Stimulated activated CD8-positive, alpha-beta memory T cell treated with anti-CD3 and anti-CD28 coated beads, Interleukin-7, amount 100 ng/mL, for 4 hours (primary cell): ENCODE measurements around the gene OGA.
"Not testable (repeated sequence)": the region's sequence is repeated elsewhere in the genome, so short reads cannot be mapped to it uniquely, and the experiment has no call there.

ENCODE experiments used
- DNase-seq, 2 donors: peaks; one replicate each; pipeline ENCODE4 v3.0.0-alpha.2; 2020; ENCODE audit warnings: low read depth in 2 of 2

The OGA gene

DNA sequence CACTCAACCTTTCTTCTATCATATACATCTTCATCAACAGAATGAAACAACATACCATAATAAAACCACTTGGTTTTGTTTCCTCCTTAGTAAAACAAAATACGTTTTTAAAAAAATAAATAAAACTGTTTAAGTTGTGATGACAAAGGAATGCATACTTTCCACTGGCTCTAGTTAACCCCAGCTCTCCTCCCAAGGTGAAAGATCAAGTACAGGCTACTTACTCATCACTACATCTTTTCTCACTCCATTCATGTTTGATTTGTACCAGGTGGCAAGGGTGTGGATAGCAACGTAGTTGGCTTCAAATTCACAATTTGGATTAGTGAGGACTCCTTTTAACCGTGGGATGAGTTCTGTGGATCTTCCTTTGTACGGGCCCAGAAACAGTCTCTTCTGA lies 14.7 kb downstream of the OGA start:
- no peak for DNase-seq

DNA sequence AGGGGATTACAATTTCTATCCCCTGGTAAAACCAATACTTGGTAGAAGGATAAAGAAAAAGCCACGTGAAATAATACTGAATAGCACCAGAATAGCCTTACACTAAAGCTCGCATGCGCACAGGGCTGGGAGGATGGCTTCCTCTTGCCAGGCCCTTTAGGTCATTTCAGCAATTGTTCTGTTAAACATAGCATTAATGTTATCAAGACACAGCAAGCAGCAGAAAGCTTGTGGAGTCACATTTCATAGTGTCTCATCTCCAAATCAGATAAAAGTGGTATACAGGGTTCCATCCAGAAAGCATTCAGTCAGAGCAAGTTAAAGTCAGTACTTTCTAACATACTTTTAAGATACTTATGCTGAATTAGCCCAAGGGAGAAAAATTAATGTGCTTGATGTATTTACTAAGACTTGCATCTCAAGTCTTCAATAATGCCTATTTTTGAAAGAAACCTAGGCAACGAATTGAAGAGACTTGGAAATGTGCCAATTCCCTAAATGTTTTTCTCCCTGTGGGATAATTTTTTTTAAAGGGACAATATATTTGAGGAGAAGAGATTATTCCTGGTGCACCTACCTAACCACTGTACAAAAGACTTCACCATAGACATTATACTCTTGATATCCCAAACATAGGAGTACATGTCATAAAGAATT lies 20.7 kb downstream of the OGA start:
- no peak for DNase-seq

DNA sequence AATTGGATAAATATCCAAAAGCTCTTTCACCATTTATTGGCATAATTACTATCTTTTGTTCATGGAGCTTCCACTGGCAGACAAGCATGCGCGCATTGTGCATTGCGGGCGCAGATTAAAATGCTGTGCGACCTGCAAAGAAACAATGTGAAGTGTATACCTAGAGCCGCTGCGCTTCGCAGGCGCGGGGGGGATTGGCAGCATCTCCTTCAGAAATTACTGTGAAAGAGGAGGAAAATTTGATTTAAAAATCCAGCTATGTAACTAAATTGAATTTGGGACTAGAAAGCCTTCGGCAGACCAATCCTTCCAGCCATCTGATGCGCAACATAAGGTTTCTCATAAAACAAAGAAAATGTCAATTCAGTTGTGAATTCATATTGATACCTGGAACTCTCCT lies 24.7 kb downstream of the OGA start:
- no peak for DNase-seq

DNA sequence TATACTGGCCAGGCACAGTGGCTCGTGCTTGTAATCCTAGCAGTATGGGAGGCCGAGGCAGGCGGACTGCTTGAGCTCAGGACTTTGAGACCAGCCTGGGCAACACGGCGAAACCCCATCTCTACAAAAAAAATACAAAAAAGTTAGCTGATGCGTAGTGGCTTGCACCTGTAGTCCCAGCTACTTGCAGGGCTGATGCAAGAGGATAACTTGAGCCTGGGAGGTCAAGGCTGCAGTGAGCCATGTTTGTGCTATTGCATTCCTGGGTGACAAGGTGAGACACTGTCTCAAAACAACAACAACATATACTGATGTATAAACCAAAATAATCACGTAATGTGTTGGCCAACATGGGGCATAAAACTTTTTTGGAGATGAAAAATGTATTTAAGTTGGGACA lies 28.6 kb downstream of the OGA start:
- no peak for DNase-seq

DNA sequence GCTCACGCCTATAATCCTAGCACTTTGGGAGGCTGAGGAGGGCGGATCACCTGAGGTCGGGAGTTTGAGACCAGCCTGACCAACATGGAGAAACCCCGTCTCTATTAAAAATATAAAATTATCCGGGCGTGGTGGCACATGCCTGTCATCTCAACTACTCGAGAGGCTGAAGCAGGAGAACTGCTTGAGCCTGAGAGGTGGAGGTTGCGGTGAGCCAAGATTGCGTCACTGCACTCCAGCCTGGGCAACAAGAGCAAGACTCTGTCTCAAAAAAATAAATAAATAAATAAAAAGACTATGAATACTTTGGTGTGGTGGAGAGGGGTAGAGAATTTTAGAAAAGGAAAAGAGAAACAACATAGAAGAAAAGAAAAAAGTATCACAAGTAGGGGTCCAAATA lies 29.0 kb downstream of the OGA start:
- DNase-seq = not testable (repeated sequence)

DNA sequence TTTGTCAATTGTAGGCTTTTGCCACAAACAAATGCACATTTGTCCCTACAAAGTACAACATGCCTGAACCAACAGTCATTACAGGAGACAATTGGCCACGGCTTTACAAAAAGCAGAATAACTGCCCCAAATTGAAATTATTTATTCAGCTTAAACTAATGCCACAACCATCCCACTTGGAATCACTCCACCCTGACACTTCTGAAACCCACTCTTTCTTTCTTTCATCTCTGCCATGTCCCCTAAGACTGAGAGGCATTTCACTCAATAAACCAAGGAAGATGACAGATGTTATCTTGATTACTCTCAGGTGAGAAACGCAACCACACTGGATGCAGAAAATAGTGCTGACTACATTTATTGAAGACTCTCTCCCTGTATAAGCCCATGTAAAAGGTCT lies 32.4 kb downstream of the OGA start:
- DNase-seq = no peak

DNA sequence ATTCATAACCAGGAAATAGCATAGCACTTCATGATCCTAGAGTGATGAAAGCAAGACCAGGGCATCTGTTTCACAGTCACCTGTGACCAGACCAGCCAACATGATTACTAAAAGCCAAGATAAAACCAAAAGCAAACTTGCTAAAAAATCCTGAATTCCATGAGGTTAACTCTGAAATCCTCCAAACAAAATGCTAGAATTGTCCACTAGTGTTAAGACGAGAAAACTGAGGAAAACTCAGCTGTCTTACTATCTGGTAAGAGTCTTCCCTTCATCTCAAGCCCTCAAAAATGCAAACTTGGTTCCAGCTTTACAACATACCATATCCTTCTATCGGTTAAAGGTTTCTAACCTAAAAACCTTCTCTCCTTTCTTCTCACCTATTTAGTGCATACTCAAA lies 33.7 kb downstream of the OGA start:
- DNase-seq = no peak

DNA sequence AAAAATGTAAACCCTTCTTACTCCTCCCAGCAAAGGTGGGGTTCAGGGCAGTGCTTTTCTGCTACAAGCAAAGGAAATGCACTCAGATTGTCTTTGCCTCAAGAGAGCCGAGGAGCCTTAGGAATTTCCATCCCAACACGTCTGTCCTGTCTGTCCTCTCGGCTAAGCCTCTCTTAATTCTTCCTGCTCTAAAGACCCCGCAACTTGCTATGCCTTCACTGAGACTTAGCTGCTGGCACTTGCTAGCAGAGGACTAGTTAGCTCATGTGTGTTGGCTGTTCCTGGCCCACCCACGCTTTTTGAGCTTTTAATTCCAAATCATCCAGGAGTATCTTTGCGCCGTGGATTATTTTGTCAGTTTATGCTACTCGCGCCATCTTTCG lies 34.5 kb downstream of the OGA start:
- no peak for DNase-seq

DNA sequence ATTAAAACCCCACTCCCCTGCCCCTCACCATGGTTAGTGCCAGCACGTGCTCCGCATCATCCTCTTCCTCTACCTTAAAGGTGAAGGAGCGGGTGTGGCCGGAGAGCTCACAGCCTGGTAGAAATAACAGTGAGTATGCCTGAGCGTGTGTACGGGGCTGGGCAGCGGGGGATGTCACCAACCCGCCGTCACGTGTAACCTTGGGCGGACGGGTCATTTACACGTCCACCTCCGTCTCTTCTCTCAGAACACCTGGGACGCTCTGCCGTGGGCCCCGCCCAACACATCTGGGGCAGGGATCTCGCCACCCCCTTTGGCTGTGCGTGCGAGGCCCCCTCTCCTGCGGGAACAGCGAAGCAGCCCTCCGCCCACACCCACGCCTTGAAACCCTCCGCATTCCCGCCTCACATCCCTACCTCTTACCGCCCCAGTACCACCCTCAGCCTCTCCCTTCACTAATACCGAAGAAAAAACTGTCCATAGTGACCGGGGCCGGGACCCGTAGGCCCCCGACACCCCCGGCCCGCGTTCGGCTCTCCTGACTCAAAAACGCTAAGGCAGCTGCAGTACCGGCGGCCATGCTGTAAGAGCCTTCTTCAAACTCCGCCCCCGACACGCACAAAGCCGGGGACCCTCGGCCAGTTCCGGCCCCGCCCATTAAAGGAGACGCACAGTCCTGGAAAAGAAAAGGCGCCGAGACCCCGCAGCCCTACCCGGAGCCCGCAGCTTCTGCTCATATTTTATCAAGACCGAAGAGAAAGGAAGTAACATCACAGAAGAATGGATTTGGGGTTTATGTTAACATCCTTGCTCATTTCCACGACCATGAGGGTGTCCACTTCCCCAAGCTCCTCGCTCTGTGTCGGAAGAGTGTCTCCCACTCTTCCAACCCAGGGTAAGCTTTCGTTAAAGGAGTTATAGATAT lies 35.2 kb downstream of the OGA start, which contains the start of gene NPM3:
TSS of gene NPM3 (minus strand) at position 636 of the 925 bp plus-strand sequence. CDS start at position 580, 56 bp downstream.
- DNase-seq = peak; percentile 79

DNA sequence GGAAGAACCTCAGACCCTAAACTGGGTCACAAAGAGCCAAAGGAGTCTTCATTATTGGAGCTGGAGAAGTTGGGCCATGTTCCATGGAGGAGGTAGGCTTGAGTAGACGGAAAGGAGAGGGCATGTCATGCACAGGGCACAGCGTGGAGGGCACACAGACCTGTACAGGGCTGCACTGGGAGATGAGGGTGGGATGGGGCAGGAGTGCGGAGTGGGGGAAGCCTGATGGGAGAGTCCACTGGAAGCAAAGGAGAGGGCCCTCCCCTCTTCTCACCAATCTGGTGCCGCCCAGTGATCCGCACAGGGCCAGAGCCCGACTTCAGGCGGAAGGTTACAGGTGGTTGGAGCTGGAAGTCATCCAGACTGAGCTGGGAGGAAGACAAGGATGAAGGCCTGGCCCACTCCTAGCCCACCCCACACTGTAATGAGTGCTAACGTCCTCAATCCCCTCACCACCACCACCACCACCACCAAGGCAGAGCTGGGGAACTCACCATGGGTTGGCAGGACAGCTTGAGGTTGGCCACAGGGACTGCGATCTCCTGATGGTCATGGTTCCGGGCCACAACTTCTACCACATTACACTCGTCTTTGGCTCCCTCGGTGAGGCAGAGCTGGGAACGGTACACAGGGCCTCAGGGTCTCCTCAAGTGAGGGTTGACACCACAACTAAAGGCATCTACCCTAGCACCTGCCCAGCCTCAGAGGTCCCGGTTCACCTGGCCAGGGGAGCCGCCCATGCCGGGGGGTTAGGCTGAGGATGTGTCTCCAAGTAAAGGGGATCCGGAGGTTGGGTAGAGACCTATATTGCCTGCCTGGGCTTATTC lies 36.0 kb downstream of the OGA start:
- no peak for DNase-seq

DNA sequence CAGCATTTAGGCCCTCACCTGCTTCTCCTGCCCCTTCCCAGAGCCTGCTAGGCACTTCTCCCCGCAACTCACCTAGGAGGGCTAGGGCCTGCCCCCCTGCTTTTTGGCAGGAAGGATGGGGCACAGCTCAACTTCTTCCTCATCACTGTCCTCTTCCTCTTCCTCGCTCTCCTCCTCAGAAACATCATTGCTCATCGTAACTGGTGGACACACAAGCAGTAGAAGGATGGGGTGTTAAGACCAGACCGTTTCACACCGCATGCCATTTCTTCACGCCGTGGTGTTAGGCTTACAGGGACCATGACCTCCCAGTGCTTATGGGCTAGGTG lies 36.6 kb downstream of the OGA start:
- DNase-seq = no peak

DNA sequence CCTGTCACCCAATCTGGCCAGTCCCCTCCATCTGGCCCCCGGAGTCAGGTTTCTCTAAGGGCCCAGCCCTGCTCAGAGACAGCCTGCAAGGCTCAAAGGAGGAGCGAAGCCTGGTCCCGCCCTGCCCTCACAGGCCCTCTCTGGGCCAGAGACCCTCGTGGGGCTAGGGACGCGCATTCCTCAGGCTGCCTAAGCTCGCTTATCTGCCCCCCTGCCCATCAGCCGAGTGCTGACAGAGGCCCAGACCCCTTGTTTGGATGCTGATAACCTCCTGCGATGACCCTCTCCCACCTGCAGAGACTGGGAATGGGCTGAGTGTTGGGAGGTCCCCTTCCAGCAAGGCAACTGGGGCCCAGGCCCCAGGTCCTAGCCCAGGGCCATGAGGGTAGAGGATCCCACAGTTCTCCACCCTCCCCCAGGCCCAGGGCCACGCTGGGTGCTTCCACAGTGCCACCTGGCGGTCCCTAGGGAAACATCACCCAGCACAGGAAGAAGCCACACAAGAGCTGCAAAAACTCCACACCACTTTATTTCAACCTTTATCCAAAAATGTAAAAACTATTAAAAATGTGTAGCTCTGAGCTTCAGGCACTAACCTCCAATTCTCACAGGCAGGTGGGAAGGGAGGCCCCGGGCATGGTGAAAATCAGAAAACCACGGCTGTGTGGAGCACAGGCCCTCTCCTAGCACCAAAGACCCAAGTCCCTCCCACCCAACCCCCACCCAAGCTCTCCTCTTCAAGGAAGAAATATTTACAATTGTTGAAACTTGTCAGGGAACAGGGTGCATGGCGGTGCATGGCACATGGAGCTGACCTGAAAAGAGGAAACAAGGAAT lies 37.2 kb downstream of the OGA start:
- DNase-seq = peak; percentile 43 to 48

DNA sequence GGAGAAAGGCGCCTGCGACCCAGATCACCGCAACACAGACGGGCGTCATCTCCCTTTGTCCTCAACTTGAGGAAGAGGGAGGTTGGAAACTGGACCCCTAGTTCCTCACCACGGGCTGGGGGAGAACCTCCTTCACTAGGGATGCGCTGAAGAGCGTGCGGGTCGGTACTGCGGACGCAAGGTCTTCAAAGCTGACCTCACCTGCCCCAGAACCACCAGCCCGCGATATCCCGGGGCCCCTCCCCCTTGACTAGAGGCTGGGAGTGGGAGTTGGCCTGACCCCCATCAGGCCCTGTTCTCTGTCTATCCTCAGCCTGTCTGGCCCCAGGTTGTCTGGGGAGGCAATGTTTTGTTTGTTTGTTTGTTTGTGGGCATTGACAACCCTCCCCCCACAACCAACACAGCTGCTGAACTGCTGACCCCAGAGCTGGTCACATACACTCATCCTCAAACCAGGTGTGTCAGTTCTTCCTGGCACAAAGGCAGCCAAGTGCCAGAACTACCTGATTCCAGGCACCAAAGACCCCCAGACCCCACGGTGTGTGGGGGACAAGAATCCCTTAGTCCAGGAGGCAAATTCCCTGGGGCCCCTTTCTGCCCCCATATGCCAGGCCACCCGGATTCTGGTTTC lies 37.9 kb downstream of the OGA start:
- DNase-seq = no peak

DNA sequence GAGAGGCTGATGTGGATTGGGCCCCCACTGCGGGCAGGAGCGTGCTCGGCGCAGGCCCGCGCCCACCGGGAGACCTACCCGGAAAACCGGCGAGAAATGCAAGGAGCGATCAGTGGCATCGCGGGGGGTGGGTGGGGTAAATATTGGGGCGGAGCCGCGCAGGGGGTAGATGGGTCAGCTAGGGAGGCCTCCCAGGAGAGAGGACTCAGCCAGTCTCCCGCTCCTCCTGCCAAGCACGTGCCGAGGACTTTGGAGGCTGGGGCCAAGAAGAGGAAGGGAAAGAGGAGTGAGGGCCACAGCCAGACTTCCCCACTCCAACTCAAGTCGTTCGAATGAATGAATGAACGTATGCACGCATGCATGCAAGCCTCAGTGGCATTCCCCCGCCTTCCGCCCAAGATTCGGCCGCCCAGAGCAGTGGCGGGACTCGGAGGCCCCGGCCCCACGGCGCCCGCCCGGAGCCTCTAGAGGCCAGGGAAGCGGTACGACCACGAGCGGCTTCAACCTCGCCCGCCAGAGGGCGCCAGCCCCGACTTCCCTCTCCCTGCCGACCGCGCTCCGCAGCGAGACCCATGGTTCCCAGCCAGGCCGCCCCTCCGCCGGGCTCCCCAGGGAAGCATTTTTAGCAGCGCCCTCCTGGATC lies 38.6 kb downstream of the OGA start:
- DNase-seq = peak; percentile 52 to 74

DNA sequence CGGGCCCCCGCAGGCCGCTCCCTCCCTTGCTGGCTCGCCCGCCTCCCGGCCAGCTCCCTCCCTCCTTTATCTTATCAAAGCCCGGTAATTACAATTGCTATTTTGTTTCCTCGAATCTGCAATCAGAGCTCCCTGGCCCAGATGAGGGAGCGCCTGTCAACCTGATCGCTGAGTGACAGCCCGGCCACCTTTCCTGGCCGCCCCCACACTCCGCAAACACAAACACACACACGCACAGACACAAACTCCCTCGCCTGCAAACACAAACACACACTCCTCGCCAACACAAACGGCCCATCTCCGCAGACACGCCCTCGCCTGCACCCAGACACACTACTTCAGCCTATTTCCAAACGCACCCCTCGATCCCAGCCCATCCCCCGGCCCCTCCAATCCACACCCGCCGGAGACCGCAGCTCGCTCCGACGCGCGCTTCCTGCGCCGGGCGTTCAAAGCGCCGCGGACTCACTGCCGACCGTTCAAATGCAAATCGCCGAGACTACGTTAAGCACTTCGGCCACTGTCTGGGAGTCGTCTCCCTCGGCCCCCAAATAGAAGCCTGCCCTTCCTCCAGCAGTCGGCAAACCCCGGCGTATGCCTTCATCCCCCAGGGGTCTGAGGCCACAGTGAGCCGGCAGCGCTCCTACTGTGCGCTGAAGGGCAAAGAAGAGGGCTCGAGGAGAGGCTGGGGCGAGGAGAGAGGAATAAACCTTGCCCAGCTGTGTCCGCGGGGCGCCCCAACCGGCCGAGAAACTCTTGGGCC lies 39.3 kb downstream of the OGA start:
- DNase-seq = no peak

DNA sequence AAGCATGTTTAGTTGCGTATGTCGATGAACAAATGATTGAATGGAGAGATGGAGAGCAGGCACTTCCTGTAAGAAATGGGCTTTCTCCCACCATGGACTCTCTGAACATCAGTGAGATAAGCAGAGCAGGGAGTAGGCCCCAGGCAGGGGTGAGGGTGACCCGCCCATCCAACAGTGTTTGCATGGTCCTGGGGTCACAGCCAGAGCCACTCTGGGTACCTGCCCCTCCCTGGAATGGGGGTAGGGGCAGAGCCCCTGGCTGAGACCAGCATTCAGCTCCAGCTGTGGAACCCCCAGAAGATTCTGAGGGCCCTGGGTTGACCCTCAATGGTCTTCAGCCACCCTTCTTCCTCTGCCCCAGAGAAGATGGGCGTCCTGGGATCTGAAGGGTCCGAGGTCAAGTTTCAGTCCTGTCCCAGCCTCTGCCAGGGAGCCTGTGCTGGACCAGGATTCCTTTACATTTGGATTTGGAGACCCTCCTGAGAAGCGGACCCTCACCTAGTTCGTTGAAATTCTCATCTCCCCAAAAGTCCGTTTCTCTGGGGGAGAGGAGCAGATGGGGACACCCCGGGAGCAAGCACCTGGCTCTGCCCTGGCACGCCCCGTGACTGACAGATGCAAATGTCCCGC lies 40.0 kb downstream of the OGA start:
- DNase-seq = no peak

DNA sequence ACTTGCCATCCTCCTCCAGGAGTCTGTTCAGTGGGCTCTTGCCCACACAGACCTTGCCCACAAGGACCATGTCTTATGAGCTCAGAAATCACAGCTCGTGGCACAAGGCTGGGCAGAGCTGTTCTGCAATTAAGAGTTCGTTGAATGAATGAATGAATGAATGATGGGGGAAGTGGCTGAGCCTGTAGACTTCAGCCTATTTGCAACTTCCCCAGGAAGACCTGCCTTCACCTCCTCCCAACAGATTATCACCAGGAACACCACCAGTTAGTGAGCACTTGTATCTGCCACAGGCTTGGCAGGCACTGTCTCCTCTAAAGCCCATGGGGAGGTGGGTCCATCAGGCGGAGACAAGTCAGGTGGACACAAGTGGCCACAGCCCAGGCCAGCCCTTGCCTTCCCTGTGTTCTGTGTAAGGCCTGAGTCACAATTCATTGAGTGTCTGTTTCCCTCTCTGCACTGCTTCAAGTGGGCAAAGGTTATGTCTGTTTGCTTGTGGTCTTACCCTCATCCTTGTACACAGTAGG lies 40.6 kb downstream of the OGA start:
- no peak for DNase-seq

DNA sequence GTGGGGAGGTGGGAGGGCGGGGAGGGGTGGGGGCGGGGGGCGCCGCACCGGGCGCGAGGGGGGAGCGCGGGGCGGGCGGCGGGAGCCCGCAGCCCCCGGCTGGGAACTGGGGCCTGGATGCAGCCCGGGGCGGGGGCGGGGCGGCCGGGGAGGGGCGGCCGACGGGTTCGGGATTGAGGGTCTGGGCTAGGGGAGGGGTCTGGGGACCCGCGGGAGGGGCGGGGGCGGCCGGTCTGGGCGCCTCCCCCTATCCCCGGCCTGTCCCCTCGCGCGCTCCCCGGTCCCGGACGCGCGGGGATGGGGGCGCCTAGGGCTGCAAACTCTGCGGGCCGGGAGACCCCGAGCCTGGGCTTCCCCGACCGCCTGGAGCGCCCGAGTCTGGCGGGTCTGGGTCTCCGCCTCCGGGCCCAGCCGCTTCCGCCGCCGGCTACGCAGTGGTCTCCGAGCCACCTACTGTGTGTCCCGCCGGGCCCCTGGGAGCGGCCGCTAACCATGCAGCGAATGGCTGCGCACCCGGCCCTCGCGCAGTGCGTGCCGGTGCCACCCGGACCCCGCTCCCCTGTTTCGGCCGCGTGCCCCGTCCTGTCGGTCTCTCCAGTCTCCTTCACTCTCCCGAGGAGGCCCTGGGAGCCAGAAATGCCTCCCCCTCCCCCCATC lies 42.0 kb downstream of the OGA start:
- DNase-seq = no peak
